WERI-Rb-1 (cell line): Measurements from ENCODE around the gene RAD50.

Experiments
- DNase-seq: peaks from one replicate; pipeline ENCODE4 v3.0.0-alpha.2; 2020
- H3K27ac ChIP-seq: fragments of 250-450 bp; sonication (Bioruptor Pico); 2 replicates; pipeline ENCODE4 v1.5.1; 2020; ENCODE audit warnings: mild to moderate bottlenecking, moderate library complexity
- H3K27me3 ChIP-seq: fragments of 250-450 bp; sonication (Bioruptor Pico); 2 replicates; pipeline ENCODE4 v1.5.1; 2021; ENCODE audit warnings: mild to moderate bottlenecking, low read depth, moderate library complexity; ENCODE audit not compliant: insufficient read depth, severe bottlenecking
- H3K36me3 ChIP-seq: fragments of 250-450 bp; sonication (Bioruptor Pico); 2 replicates; pipeline ENCODE4 v1.5.1; 2020; ENCODE audit warnings: mild to moderate bottlenecking, moderate library complexity
- H3K4me3 ChIP-seq: 2 replicates; pipeline ENCODE4 v1.5.1; 2011; ENCODE audit warnings: low read depth, mild to moderate bottlenecking, control low read depth, low read length
- H3K9me3 ChIP-seq: fragments of 250-450 bp; sonication (Bioruptor Pico); 2 replicates; pipeline ENCODE4 v1.5.1; 2021; ENCODE audit warnings: mild to moderate bottlenecking, moderate library complexity; ENCODE audit not compliant: severe bottlenecking
- TF ChIP-seq, protein P1 (sequence below): IDR thresholded peaks from 2 replicates; pipeline ENCODE4 v1.5.1; 2011; ENCODE audit warnings: low read depth, mild to moderate bottlenecking, control low read depth, inconsistent platforms, low read length

The RAD50 gene

DNA sequence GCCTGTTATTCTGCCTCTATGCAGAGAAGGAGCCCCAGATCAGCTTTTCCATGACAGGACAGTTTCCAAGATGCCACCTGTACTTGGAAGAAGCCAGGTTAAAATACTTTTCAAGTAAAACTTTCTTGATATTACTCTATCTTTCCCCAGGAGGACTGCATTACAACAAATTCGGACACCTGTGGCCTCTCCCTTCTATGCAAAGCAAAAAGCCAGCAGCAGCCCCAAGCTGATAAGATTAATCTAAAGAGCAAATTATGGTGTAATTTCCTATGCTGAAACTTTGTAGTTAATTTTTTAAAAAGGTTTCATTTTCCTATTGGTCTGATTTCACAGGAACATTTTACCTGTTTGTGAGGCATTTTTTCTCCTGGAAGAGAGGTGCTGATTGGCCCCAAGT, 116.7 kb downstream of the RAD50 start:
- TF ChIP-seq, protein P1, sequence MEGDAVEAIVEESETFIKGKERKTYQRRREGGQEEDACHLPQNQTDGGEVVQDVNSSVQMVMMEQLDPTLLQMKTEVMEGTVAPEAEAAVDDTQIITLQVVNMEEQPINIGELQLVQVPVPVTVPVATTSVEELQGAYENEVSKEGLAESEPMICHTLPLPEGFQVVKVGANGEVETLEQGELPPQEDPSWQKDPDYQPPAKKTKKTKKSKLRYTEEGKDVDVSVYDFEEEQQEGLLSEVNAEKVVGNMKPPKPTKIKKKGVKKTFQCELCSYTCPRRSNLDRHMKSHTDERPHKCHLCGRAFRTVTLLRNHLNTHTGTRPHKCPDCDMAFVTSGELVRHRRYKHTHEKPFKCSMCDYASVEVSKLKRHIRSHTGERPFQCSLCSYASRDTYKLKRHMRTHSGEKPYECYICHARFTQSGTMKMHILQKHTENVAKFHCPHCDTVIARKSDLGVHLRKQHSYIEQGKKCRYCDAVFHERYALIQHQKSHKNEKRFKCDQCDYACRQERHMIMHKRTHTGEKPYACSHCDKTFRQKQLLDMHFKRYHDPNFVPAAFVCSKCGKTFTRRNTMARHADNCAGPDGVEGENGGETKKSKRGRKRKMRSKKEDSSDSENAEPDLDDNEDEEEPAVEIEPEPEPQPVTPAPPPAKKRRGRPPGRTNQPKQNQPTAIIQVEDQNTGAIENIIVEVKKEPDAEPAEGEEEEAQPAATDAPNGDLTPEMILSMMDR: no peak
- no peak overlapping the region for H3K27ac ChIP-seq
- no peaks in the 10 kb centered on the region for H3K27me3 ChIP-seq
- no peaks in the 10 kb centered on the region for H3K9me3 ChIP-seq
- H3K36me3 ChIP-seq: no peaks in the 10 kb centered on the region
- DNase-seq: no peak
- H3K4me3 ChIP-seq: no peak overlapping the region

DNA sequence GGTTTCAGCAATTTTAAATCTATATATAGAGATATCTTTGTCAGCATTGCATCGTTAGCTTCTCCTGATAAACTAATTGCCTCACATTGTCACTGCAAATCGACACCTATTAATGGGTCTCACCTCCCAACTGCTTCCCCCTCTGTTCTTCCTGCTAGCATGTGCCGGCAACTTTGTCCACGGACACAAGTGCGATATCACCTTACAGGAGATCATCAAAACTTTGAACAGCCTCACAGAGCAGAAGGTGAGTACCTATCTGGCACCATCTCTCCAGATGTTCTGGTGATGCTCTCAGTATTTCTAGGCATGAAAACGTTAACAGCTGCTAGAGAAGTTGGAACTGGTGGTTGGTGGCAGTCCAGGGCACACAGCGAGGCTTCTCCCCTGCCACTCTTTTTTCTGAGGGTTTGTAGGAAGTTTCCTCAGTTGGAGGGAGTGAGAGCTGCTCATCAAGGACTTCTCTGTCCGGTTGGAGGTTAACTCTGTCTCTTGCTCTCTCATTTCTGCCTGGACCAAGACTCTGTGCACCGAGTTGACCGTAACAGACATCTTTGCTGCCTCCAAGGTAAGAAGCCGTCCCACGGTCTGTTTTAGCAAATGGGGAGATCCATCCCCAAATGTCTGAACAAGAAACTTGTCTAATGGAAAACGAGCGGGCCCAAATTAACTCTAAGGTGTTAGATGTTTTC, 117.3 kb downstream of the RAD50 start, which contains the start of gene IL4:
IL4 (plus strand) TSS at position 51 of the 692 bp plus-strand sequence; CDS start at position 113, 62 bp downstream.
- H3K9me3 ChIP-seq: no peaks in the 10 kb centered on the region
- no peaks in the 10 kb centered on the region for H3K27me3 ChIP-seq
- no peaks in the 10 kb centered on the region for H3K36me3 ChIP-seq
- no peak for DNase-seq
- H3K27ac ChIP-seq: no peak within 1 kb of the TSS
- TF ChIP-seq, protein P1: no peak
- no peak within 1 kb of the TSS for H3K4me3 ChIP-seq

DNA sequence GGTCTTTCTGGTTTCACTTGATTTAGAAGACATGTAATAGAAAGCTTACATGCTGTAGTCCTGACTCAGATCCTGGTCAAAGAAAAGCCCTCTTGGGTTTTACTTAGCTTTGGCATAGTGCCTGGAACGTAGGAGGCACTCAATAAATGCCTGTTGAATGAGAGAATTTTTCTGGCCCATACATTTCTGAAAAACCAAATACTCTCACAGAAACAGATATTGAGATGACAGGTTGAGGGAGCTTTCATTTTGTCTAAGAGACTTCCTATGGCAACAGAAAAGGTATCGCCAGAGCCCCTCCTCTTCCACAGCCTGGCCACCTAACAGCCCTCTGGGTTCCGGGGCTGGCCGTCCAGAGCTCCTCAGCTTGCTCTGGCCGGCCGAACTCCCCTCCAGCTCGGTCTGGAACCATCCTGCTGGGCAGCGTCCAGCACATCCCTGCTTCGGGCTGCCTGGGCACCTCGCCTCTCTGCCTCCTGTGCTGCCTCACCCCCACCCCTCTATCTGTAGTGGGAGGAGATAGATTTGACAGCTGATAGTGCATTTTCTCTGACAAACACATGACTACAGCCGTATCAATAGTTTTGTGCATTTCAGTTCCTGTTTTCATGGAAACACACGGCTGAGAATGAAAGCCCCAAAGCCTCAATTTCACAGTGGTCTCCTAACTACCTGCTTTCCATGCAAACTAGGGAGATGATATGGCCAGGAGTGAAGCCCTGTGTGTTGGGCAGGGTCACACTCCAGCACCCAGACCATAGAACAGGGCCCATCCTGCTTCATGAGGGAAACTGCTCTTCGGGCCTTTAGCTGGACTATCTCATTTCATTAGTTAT, 118.1 kb downstream of the RAD50 start:
- Histone ChIP-seq H3K36me3 (no peaks in the 10 kb centered on the region), H3K27ac (no peak overlapping the region), H3K27me3 (no peaks in the 10 kb centered on the region), H3K4me3 (no peak overlapping the region), H3K9me3 (no peaks in the 10 kb centered on the region)
- TF ChIP-seq, protein P1: no peak
- no peak for DNase-seq

DNA sequence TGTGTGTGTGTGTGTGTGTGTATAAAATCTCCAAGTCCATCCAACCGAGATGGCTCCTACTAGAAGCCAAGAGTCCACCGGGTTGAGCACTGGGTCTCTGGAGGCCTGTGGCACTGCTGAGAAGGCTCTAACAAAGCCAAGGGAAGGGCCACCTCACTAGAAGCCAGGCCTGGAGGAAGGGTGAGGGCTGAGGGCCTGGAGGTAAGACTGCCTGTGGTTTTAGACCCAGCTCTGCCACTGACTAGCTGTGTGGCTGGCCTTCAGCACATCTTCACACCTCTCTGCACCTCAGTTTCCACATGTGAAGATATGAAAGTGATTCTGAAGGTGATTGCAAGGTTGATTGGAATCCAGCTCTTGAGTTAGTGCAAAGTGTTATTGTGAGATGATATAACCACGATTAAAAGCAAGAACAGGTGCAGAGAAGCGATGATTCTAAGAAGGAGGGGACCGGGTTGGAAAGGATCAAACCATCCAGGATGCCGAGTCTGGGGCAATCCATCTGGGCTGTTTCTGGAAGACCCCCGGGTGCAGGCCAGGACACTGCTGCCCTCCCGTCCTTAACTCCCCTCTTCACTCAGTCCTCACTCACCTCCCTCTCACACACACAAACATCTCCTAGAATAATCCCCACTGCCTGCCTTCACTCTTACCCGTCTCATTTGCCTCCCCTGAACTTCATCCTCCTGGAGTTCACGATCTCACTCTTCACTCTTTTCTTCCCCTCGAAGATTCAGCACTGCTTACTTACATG, 119.3 kb downstream of the RAD50 start:
- H3K27ac ChIP-seq: no peak overlapping the region
- no peaks in the 10 kb centered on the region for H3K27me3 ChIP-seq
- H3K4me3 ChIP-seq: no peak overlapping the region
- H3K36me3 ChIP-seq: no peaks in the 10 kb centered on the region
- TF ChIP-seq, protein P1: no peak
- H3K9me3 ChIP-seq: no peaks in the 10 kb centered on the region
- no peak for DNase-seq

DNA sequence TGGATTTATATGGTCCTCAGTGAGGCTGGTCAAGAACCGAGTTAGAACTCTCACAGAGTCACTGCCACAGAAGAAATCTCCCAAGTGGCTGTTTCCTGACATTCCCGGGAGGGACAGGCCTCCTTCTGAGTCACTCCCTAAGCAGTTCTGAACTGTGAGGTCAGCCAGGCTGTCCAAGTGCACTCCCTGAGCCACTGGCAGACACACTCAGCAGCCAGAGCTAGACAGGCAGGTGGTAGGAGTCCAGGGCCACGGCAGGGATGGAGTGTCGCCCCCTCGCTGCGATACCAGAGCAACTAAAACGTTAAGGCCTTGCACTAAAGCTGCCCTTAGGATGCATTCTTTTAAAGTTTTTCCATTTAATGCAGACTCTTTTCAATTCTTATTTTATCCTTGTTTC, 120.4 kb downstream of the RAD50 start:
- no peak overlapping the region for H3K4me3 ChIP-seq
- H3K27ac ChIP-seq: no peak overlapping the region
- peak; percentile 55 for DNase-seq
- H3K9me3 ChIP-seq: no peaks in the 10 kb centered on the region
- H3K27me3 ChIP-seq: no peaks in the 10 kb centered on the region
- TF ChIP-seq, protein P1: peak; percentile 45; the same call in 1 of the 2 replicates
- no peaks in the 10 kb centered on the region for H3K36me3 ChIP-seq
